ENCODE results near the gene TYW5. TPM values are rescaled to one million over a fixed set of nuclear protein-coding genes. Genes with fewer than 3 reads are reported as not detected.
A peak's percentile ranks its signal among the peaks of the same experiment; 100 is the strongest.

The TYW5 gene
- polyA plus RNA-seq, 3 donors = 1.5 to 3.5 (median 1.6) TPM

- Histone ChIP-seq H3K79me2 (ENCODE audit: insufficient read depth, low read length) (peaks cover 34% of the 10 kb centered on the region), H3K4me1 (ENCODE audit: control insufficient read depth in 1 of 2, insufficient read depth in 2 of 2, low read length in 2 of 2) (peaks cover 15% of the 10 kb centered on the region in 2 donors), H3K9ac (ENCODE audit: insufficient read depth, low read length, poor library complexity, severe bottlenecking) (no peak overlapping the region), H3K27me3 (ENCODE audit: control insufficient read depth in 2 of 2, insufficient read depth in 2 of 2, low read length in 2 of 2) (no peaks in the 10 kb centered on the region), H3K4me2 (replicated peaks; ENCODE audit: extremely low read depth, low read length, poor library complexity, severe bottlenecking) (peak overlapping the region; percentile 94), H3K9me3 (replicated peaks in 1 of 2; ENCODE audit: control insufficient read depth in 1 of 2, insufficient read depth in 1 of 2, low read length in 2 of 2) (no peaks in the 10 kb centered on the region), H2AFZ (ENCODE audit: insufficient read depth, low read depth, low read length, poor library complexity, severe bottlenecking) (peak overlapping the region; percentile 90), H4K20me1 (ENCODE audit: insufficient read depth, low read length) (peaks cover 8% of the 10 kb centered on the region), H3K36me3 (replicated peaks in 1 of 2; ENCODE audit: control insufficient read depth in 1 of 2, insufficient read depth in 2 of 2, low read length in 2 of 2) (no peaks in the 10 kb centered on the region), H3K27ac (ENCODE audit: low read depth in 1 of 2, low read length in 2 of 2) (no peak overlapping the region), H3K4me3 (replicated peaks in 1 of 3; ENCODE audit: low read depth in 2 of 3, low read length in 3 of 3) (peak overlapping the region in 2 of 3 experiments; percentile 75 to 89)
- Mint-ChIP-seq H3K9me3 (peaks cover 0 to 2% (median 0%) of the 10 kb centered on the region in 7 donors), H3K36me3 (peaks cover 0 to 3% of the 10 kb centered on the region in 2 donors), H3K27me3 (ENCODE audit: low read depth in 3 of 3) (peaks cover 0 to 1% (median 0%) of the 10 kb centered on the region in 3 donors), H3K4me3 (peak overlapping the region; percentile 97 to 99), H3K4me1 (peaks cover 32% of the 10 kb centered on the region), H3K27ac (peak overlapping the region; percentile 91 to 98 (median 97))
- 50% methylated on average over 11 of the region's 18 CpGs for WGBS (ENCODE audit: insufficient coverage)
- intact Hi-C loops (cut with micrococcal nuclease) = no loop called here
- no peak for TF ChIP-seq CTCF (IDR thresholded peaks at IDR 0.05)
- no peak for DNase-seq
These were observed 44.8 kb downstream of the TYW5 start for GRCh38 chr2:199910338-199911051.

GRCh38 chr2:199907008-199907714 lies 48.1 kb downstream of the TYW5 start:
- Histone ChIP-seq H3K4me2 (replicated peaks; ENCODE audit: extremely low read depth, low read length, poor library complexity, severe bottlenecking) (no peak overlapping the region), H3K4me1 (ENCODE audit: control insufficient read depth in 1 of 2, insufficient read depth in 2 of 2, low read length in 2 of 2) (peaks cover 8 to 9% of the 10 kb centered on the region in 2 donors), H4K20me1 (ENCODE audit: insufficient read depth, low read length) (no peaks in the 10 kb centered on the region), H2AFZ (ENCODE audit: insufficient read depth, low read depth, low read length, poor library complexity, severe bottlenecking) (no peak overlapping the region), H3K9me3 (replicated peaks in 1 of 2; ENCODE audit: control insufficient read depth in 1 of 2, insufficient read depth in 1 of 2, low read length in 2 of 2) (no peaks in the 10 kb centered on the region), H3K79me2 (ENCODE audit: insufficient read depth, low read length) (peaks cover 7% of the 10 kb centered on the region), H3K27ac (ENCODE audit: low read depth in 1 of 2, low read length in 2 of 2) (no peak overlapping the region), H3K4me3 (replicated peaks in 1 of 3; ENCODE audit: low read depth in 2 of 3, low read length in 3 of 3) (no peak overlapping the region), H3K27me3 (ENCODE audit: control insufficient read depth in 2 of 2, insufficient read depth in 2 of 2, low read length in 2 of 2) (no peaks in the 10 kb centered on the region), H3K36me3 (replicated peaks in 1 of 2; ENCODE audit: control insufficient read depth in 1 of 2, insufficient read depth in 2 of 2, low read length in 2 of 2) (no peaks in the 10 kb centered on the region), H3K9ac (ENCODE audit: insufficient read depth, low read length, poor library complexity, severe bottlenecking) (no peak overlapping the region)
- H3K36me3 Mint-ChIP-seq = no peaks in the 10 kb centered on the region
- peaks cover 10% of the 10 kb centered on the region for H3K4me1 Mint-ChIP-seq
- DNase-seq = no peak
- no CpG with 5 or more reads among the region's 2 CpGs for WGBS (ENCODE audit: insufficient coverage)
- TF ChIP-seq CTCF (IDR thresholded peaks at IDR 0.05) = no peak
- no peak overlapping the region for H3K4me3 Mint-ChIP-seq
- no peak overlapping the region for H3K27ac Mint-ChIP-seq
- peaks cover 0 to 4% (median 1%) of the 10 kb centered on the region in 3 donors for H3K27me3 Mint-ChIP-seq (ENCODE audit: low read depth in 3 of 3)
- H3K9me3 Mint-ChIP-seq = peaks cover 0 to 6% (median 0%) of the 10 kb centered on the region in 7 donors
- intact Hi-C loops (cut with micrococcal nuclease) = no loop called here

Data from CD14-positive monocyte (primary cell).